ENCODE data around the gene AK3.

The AK3 gene

GRCh38 chr9:4666042-4666699, 74.8 kb downstream of the AK3 start, which contains the start of gene SPATA6L:
SPATA6L (minus strand) TSS chr9:4666480; CDS start chr9:4666250, 230 bp downstream.
- Histone ChIP-seq H3K9me3 (no peaks in the 10 kb centered on the region; the same call in 1 of the 2 replicates), H3K36me3 (no peaks in the 10 kb centered on the region), H3K4me1 (no peaks in the 10 kb centered on the region; the same call in 1 of the 2 replicates), H3K27me3 (0 out of 2 replicates have a peak, but pooled peaks cover 3% of the 10 kb centered on the region), H3K4me3 (ENCODE audit: low read depth, low read length) (peak within 1 kb of the TSS; percentile 68)
- DNase-seq, result peak; percentile 59
- TF ChIP-seq, protein P1, sequence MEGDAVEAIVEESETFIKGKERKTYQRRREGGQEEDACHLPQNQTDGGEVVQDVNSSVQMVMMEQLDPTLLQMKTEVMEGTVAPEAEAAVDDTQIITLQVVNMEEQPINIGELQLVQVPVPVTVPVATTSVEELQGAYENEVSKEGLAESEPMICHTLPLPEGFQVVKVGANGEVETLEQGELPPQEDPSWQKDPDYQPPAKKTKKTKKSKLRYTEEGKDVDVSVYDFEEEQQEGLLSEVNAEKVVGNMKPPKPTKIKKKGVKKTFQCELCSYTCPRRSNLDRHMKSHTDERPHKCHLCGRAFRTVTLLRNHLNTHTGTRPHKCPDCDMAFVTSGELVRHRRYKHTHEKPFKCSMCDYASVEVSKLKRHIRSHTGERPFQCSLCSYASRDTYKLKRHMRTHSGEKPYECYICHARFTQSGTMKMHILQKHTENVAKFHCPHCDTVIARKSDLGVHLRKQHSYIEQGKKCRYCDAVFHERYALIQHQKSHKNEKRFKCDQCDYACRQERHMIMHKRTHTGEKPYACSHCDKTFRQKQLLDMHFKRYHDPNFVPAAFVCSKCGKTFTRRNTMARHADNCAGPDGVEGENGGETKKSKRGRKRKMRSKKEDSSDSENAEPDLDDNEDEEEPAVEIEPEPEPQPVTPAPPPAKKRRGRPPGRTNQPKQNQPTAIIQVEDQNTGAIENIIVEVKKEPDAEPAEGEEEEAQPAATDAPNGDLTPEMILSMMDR (IDR thresholded peaks at IDR 0.05; ENCODE audit: low read depth, low read length), result peak; percentile 32

GRCh38 chr9:4665357-4665756, 75.6 kb downstream of the AK3 start:
- no peaks in the 10 kb centered on the region; the same call in 1 of the 2 replicates for H3K9me3 ChIP-seq
- no peak overlapping the region; the same call in 1 of the 2 replicates for H3K4me3 ChIP-seq (ENCODE audit: low read depth, low read length)
- TF ChIP-seq, protein P1 (IDR thresholded peaks at IDR 0.05; ENCODE audit: low read depth, low read length), result no peak
- no peaks in the 10 kb centered on the region for H3K36me3 ChIP-seq
- 0 out of 2 replicates have a peak, but pooled peaks cover 3% of the 10 kb centered on the region for H3K27me3 ChIP-seq
- no peak for DNase-seq
- H3K4me1 ChIP-seq, result no peaks in the 10 kb centered on the region; the same call in 1 of the 2 replicates

DNA sequence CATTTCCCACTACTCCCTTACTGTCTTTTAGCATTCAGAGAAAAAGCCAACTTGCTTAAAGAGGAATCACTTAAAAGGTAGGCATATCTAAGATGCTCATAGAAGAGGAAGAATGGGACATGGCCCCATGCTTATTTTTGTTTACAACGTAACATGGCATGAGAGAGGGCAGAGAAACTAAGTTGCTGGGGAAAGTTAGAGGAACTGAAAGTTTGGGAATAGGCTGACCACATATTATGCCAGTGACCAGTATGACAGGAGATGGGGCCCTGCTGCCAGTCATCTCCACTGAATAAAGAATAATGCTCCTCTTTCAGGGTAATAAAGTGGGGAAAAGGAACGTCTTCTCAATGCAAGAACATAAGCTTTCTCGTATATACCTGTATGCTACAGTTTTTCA, 77.0 kb downstream of the AK3 start:
- H3K4me3 ChIP-seq (ENCODE audit: low read depth, low read length), result no peak overlapping the region
- H3K36me3 ChIP-seq, result no peaks in the 10 kb centered on the region
- no peaks in the 10 kb centered on the region for H3K9me3 ChIP-seq
- no peaks in the 10 kb centered on the region; the same call in 1 of the 2 replicates for H3K4me1 ChIP-seq
- TF ChIP-seq, protein P1 (IDR thresholded peaks at IDR 0.05; ENCODE audit: low read depth, low read length), result no peak
- no peak for DNase-seq
- H3K27me3 ChIP-seq, result 0 out of 2 replicates have a peak, but pooled peaks cover 2% of the 10 kb centered on the region

GRCh38 chr9:4662989-4663792, 77.8 kb downstream of the AK3 start:
- Histone ChIP-seq H3K4me1 (no peaks in the 10 kb centered on the region; the same call in 1 of the 2 replicates), H3K4me3 (ENCODE audit: low read depth, low read length) (peak overlapping the region; percentile 77), H3K9me3 (no peaks in the 10 kb centered on the region), H3K27me3 (no peaks in the 10 kb centered on the region), H3K36me3 (no peaks in the 10 kb centered on the region)
- TF ChIP-seq, protein P1 (IDR thresholded peaks at IDR 0.05; ENCODE audit: low read depth, low read length), result no peak
- DNase-seq, result no peak

- peak; percentile 87 for DNase-seq
- Histone ChIP-seq H3K4me3 (ENCODE audit: low read depth, low read length) (peak within 1 kb of the TSS; percentile 77), H3K36me3 (no peaks in the 10 kb centered on the region), H3K9me3 (no peaks in the 10 kb centered on the region), H3K4me1 (no peaks in the 10 kb centered on the region; the same call in 1 of the 2 replicates), H3K27me3 (no peaks in the 10 kb centered on the region)
- TF ChIP-seq, protein P1 (IDR thresholded peaks at IDR 0.05; ENCODE audit: low read depth, low read length), result peak; percentile 65
These were observed 78.7 kb downstream of the AK3 start, which contains the start of gene PLPP6 for GRCh38 chr9:4662108-4662988. PLPP6 (plus strand) TSS chr9:4662294; CDS start chr9:4662376, 82 bp downstream.
